WTC11 (cell line): ENCODE data around the gene SPTY2D1. TPM values are rescaled to one million over a fixed set of nuclear protein-coding genes. Genes with fewer than 3 reads are reported as not detected.
"Not testable (repeated sequence)": the region's sequence is repeated elsewhere in the genome, so short reads cannot be mapped to it uniquely, and the experiment has no call there.

Source experiments
- ATAC-seq: fragments of 200-7000 bp; cut with Tn5 transposase; 2 replicates; pipeline ENCODE4 v1.10.0; 2021; ENCODE audit warnings: mild to moderate bottlenecking, moderate library complexity
- CTCF ChIA-PET: fragments of 300-600 bp; sonication (Branson Sonifier 250); formaldehyde crosslinking; loops from one replicate; lab custom pipeline; 2021; ENCODE audit warnings: antibody characterized with exemption; lab: Charles Lee
- POLR2A ChIA-PET: fragments of 350-600 bp; sonication (Branson Sonifier 250); formaldehyde crosslinking; loops from one replicate; lab custom pipeline; 2021; ENCODE audit warnings: antibody characterized with exemption; lab: Charles Lee
- DNase-seq: peaks from one replicate; pipeline ENCODE4 v3.0.0; 2021; ENCODE audit warnings: low spot score
- H3K27ac Mint-ChIP-seq: 2 replicates; pipeline ENCODE4 v1.8.0; 2021; ENCODE audit warnings: mixed read lengths
- H3K27me3 Mint-ChIP-seq: 2 replicates; pipeline ENCODE4 v1.8.0; 2021; ENCODE audit warnings: low read depth, mild to moderate bottlenecking, moderate library complexity, mixed read lengths
- H3K36me3 Mint-ChIP-seq: 2 replicates; pipeline ENCODE4 v1.8.0; 2021; ENCODE audit warnings: mixed read lengths
- H3K4me1 Mint-ChIP-seq: 2 replicates; pipeline ENCODE4 v1.8.0; 2022; ENCODE audit warnings: mixed read lengths
- H3K4me3 Mint-ChIP-seq: 2 replicates; pipeline ENCODE4 v1.8.0; 2021; ENCODE audit warnings: mild to moderate bottlenecking, moderate library complexity, mixed read lengths
- H3K9me3 Mint-ChIP-seq: 2 replicates; pipeline ENCODE4 v1.8.0; 2021; ENCODE audit warnings: mixed read lengths
- ARID4B ChIP-seq: sonication (generic); formaldehyde crosslinking; IDR thresholded peaks from 2 replicates; pipeline ENCODE4 v1.8.0; 2023; ENCODE audit warnings: missing genetic modification reagents, mild to moderate bottlenecking, borderline replicate concordance
- CBFB ChIP-seq: sonication (generic); formaldehyde crosslinking; IDR thresholded peaks from 2 replicates; pipeline ENCODE4 v1.8.1; 2022; ENCODE audit warnings: mild to moderate bottlenecking, low read depth, missing genetic modification reagents
- CDX4 ChIP-seq: fragments of 250-450 bp; sonication (Bioruptor Pico); IDR thresholded peaks from 2 replicates; pipeline ENCODE4 v1.9.0; 2021; ENCODE audit warnings: moderate library complexity, mild to moderate bottlenecking, inconsistent platforms, borderline replicate concordance
- FOXP1 ChIP-seq: sonication (generic); formaldehyde crosslinking; IDR thresholded peaks from 2 replicates; pipeline ENCODE4 v1.8.0; 2022; ENCODE audit warnings: missing genetic modification reagents, mild to moderate bottlenecking, moderate library complexity, borderline replicate concordance
- GABPB1 ChIP-seq: sonication (generic); formaldehyde crosslinking; IDR thresholded peaks from 2 replicates; pipeline ENCODE4 v1.8.1; 2023; ENCODE audit warnings: mild to moderate bottlenecking, missing genetic modification reagents
- GRHL2 ChIP-seq: fragments of 250-450 bp; sonication (Bioruptor Pico); IDR thresholded peaks from 2 replicates; pipeline ENCODE4 v1.8.0; 2022; ENCODE audit warnings: mild to moderate bottlenecking, moderate library complexity; ENCODE audit not compliant: insufficient replicate concordance, severe bottlenecking
- PRRX2 ChIP-seq: fragments of 250-450 bp; sonication (Bioruptor Pico); IDR thresholded peaks from 2 replicates; pipeline ENCODE4 v1.8.0; 2021; ENCODE audit warnings: mild to moderate bottlenecking
- RORB ChIP-seq: fragments of 250-450 bp; sonication (Bioruptor Pico); IDR thresholded peaks from 2 replicates; pipeline ENCODE4 v1.9.0; 2021; ENCODE audit warnings: mild to moderate bottlenecking
- TEAD4 ChIP-seq: sonication (generic); formaldehyde crosslinking; IDR thresholded peaks from 2 replicates; pipeline ENCODE4 v1.8.0; 2022; ENCODE audit warnings: mild to moderate bottlenecking, missing genetic modification reagents
- USF2 ChIP-seq: sonication (generic); formaldehyde crosslinking; IDR thresholded peaks from 2 replicates; pipeline ENCODE4 v1.8.1; 2023; ENCODE audit warnings: mild to moderate bottlenecking, missing genetic modification reagents, moderate library complexity
- ZMAT4 ChIP-seq: fragments of 250-450 bp; sonication (Bioruptor Pico); IDR thresholded peaks from 2 replicates; pipeline ENCODE4 v1.9.0; 2021; ENCODE audit warnings: mild to moderate bottlenecking
- ZNF219 ChIP-seq: sonication (generic); formaldehyde crosslinking; IDR thresholded peaks from 2 replicates; pipeline ENCODE4 v1.8.0; 2023; ENCODE audit warnings: missing genetic modification reagents, mild to moderate bottlenecking, borderline replicate concordance
- ZNF317 ChIP-seq: sonication (generic); formaldehyde crosslinking; IDR thresholded peaks from 2 replicates; pipeline ENCODE4 v1.8.1; 2023; ENCODE audit warnings: low read depth, mild to moderate bottlenecking, moderate library complexity, missing genetic modification reagents, borderline replicate concordance
- ZNF512 ChIP-seq: sonication (generic); formaldehyde crosslinking; IDR thresholded peaks from 2 replicates; pipeline ENCODE4 v1.8.1; 2022; ENCODE audit warnings: missing genetic modification reagents, borderline replicate concordance
- ZNF671 ChIP-seq: fragments of 250-450 bp; sonication (Bioruptor Pico); IDR thresholded peaks from 2 replicates; pipeline ENCODE4 v1.8.0; 2021; ENCODE audit warnings: mild to moderate bottlenecking
- ZSCAN18 ChIP-seq: fragments of 250-450 bp; sonication (Bioruptor Pico); IDR thresholded peaks from 2 replicates; pipeline ENCODE4 v2.1.2; 2022; ENCODE audit warnings: mild to moderate bottlenecking, moderate library complexity
- total RNA-seq: library from RNA; stranded (reverse); gene quantifications from 3 replicates; pipeline ENCODE4 v1.2.3, GENCODE V29; 2021

The SPTY2D1 gene
- total RNA-seq, 1 experiment from 2014 or later, result 14.3 TPM

- no peak for ATAC-seq
- H3K36me3 Mint-ChIP-seq, result no peaks in the 10 kb centered on the region
- TF ChIP-seq TEAD4 (CRISPR knock-in tag) (no peak), ZSCAN18 (CRISPR knock-in tag) (no peak), ZNF671 (CRISPR knock-in tag) (no peak), GABPB1 (CRISPR knock-in tag) (no peak)
- peaks cover 17% of the 10 kb centered on the region for H3K4me1 Mint-ChIP-seq
- H3K27ac Mint-ChIP-seq, result no peak overlapping the region
- ChIA-PET CTCF (interaction anchor here (1.5 to 3.4 kb wide), 3 partner anchors 17 to 53 kb away, joined by 4 to 9 read pairs (median 7); no protein-coding TSS in a partner anchor), POLR2A (no interaction called here)
- H3K9me3 Mint-ChIP-seq, result no peaks in the 10 kb centered on the region
- no peak overlapping the region for H3K4me3 Mint-ChIP-seq
- H3K27me3 Mint-ChIP-seq, result peaks cover 4% of the 10 kb centered on the region; the same call in 1 of the 2 replicates
- DNase-seq, result no peak
These were observed 35.1 kb upstream of the SPTY2D1 start for GRCh38 chr11:18669219-18669596.

- no peak overlapping the region for H3K27ac Mint-ChIP-seq
- no peaks in the 10 kb centered on the region for H3K9me3 Mint-ChIP-seq
- no peak for TF ChIP-seq ZNF671 (CRISPR knock-in tag)
- TF ChIP-seq FOXP1 (CRISPR knock-in tag), result no peak
- no peak for TF ChIP-seq PRRX2
- TF ChIP-seq CDX4, result no peak
- no peak for TF ChIP-seq ZNF512 (CRISPR knock-in tag)
- no peak for TF ChIP-seq GRHL2 (CRISPR knock-in tag)
- TF ChIP-seq ZNF219 (CRISPR knock-in tag), result no peak
- TF ChIP-seq CBFB (CRISPR knock-in tag), result no peak
- TF ChIP-seq RORB, result no peak
- no peak for TF ChIP-seq USF2 (CRISPR knock-in tag)
- no peak for TF ChIP-seq ARID4B (CRISPR knock-in tag)
- no peak for TF ChIP-seq ZNF317 (CRISPR knock-in tag)
- no peak for TF ChIP-seq ZMAT4
- DNase-seq (no peak), ATAC-seq (no peak)
- POLR2A ChIA-PET, result no interaction called here
- H3K27me3 Mint-ChIP-seq, result peaks cover 5% of the 10 kb centered on the region
- peaks cover 17% of the 10 kb centered on the region for H3K4me1 Mint-ChIP-seq
- no peaks in the 10 kb centered on the region for H3K36me3 Mint-ChIP-seq
- CTCF ChIA-PET, result interaction anchor here (1.6 to 3.4 kb wide), 2 partner anchors 16 to 38 kb away, joined by 4 to 9 read pairs; no protein-coding TSS in a partner anchor
- H3K4me3 Mint-ChIP-seq, result no peak overlapping the region
These were observed 34.0 kb upstream of the SPTY2D1 start for GRCh38 chr11:18668131-18668530.

GRCh38 chr11:18665353-18665872, 31.3 kb upstream of the SPTY2D1 start:
- CTCF ChIA-PET, result interaction anchor here (0.6 kb wide), 1 partner anchor 57 kb away, joined by 3 read pairs; no protein-coding TSS in a partner anchor
- H3K27ac Mint-ChIP-seq, H3K36me3 Mint-ChIP-seq, H3K4me3 Mint-ChIP-seq, POLR2A ChIA-PET, ATAC-seq, H3K9me3 Mint-ChIP-seq, DNase-seq: not testable (repeated sequence)
- H3K4me1 Mint-ChIP-seq, result peaks cover 17% of the 10 kb centered on the region
- peaks cover 30% of the 10 kb centered on the region for H3K27me3 Mint-ChIP-seq
